ENCODE measurements around the gene OPN3.

- TF ChIP-seq CTCF (IDR thresholded peaks at IDR 0.05 in 4 of 5, conservative IDR thresholded peaks at IDR 0.05 in 1 of 5) (no peak), POLR2A (IDR thresholded peaks at IDR 0.05) (no peak)
Observed at GRCh38 chr1:241550318-241550717, 89.9 kb downstream of the OPN3 start.
